Measurements from ENCODE around the gene RRBP1.

RRBP1 gene

GRCh38 chr20:17635332-17636244, 46.5 kb downstream of the RRBP1 start:
- DNase-seq (ENCODE audit: low read depth in 1 of 2, low spot score in 1 of 2): no peak

- no peak for DNase-seq (ENCODE audit: low read depth in 1 of 2, low spot score in 1 of 2)
Observed at GRCh38 chr20:17634661-17635331, 47.2 kb downstream of the RRBP1 start.

GRCh38 chr20:17633850-17634500, 48.1 kb downstream of the RRBP1 start:
- DNase-seq (ENCODE audit: low read depth in 1 of 2, low spot score in 1 of 2): no peak

- no peak for DNase-seq (ENCODE audit: low read depth in 1 of 2, low spot score in 1 of 2)
Observed at GRCh38 chr20:17633221-17633849, 48.7 kb downstream of the RRBP1 start.

GRCh38 chr20:17631576-17632319, 50.3 kb downstream of the RRBP1 start:
- no peak for DNase-seq (ENCODE audit: low read depth in 1 of 2, low spot score in 1 of 2)

- no peak for DNase-seq (ENCODE audit: low read depth in 1 of 2, low spot score in 1 of 2)
Observed at GRCh38 chr20:17630806-17631195, 51.2 kb downstream of the RRBP1 start.

- no peak for DNase-seq (ENCODE audit: low read depth in 1 of 2, low spot score in 1 of 2)
Observed at GRCh38 chr20:17630151-17630805, 51.8 kb downstream of the RRBP1 start.

- no peak for DNase-seq (ENCODE audit: low read depth in 1 of 2, low spot score in 1 of 2)
Observed at GRCh38 chr20:17629678-17630089, 52.4 kb downstream of the RRBP1 start.

- no peak for DNase-seq (ENCODE audit: low read depth in 1 of 2, low spot score in 1 of 2)
Observed at GRCh38 chr20:17629025-17629424, 53.0 kb downstream of the RRBP1 start.

GRCh38 chr20:17628101-17628841, 53.8 kb downstream of the RRBP1 start:
- DNase-seq (ENCODE audit: low read depth in 1 of 2, low spot score in 1 of 2): no peak

- DNase-seq (ENCODE audit: low read depth in 1 of 2, low spot score in 1 of 2): no peak
Observed at GRCh38 chr20:17627101-17627955, 54.7 kb downstream of the RRBP1 start.

GRCh38 chr20:17626217-17627007, 55.6 kb downstream of the RRBP1 start:
- no peak for DNase-seq (ENCODE audit: low read depth in 1 of 2, low spot score in 1 of 2)

- no peak for DNase-seq (ENCODE audit: low read depth in 1 of 2, low spot score in 1 of 2)
Observed at GRCh38 chr20:17625246-17626051, 56.6 kb downstream of the RRBP1 start.

- DNase-seq (ENCODE audit: low read depth in 1 of 2, low spot score in 1 of 2): no peak
Observed at GRCh38 chr20:17624551-17625245, 57.3 kb downstream of the RRBP1 start.

GRCh38 chr20:17624070-17624469, 58.0 kb downstream of the RRBP1 start:
- no peak for DNase-seq (ENCODE audit: low read depth in 1 of 2, low spot score in 1 of 2)

GRCh38 chr20:17622851-17623508, 59.1 kb downstream of the RRBP1 start:
- no peak for DNase-seq (ENCODE audit: low read depth in 1 of 2, low spot score in 1 of 2)
